Activated T-cell treated with anti-CD3 and anti-CD28 coated beads for 4 hours (primary cell): ENCODE results near the gene PEX10.

Experiments
- DNase-seq: peaks from one replicate; pipeline ENCODE4 v3.0.0-alpha.2; 2020

PEX10 gene

GRCh38 chr1:2418791-2419320 is 6.5 kb upstream of the PEX10 start:
- DNase-seq = no peak

GRCh38 chr1:2417833-2418225 is 5.5 kb upstream of the PEX10 start:
- DNase-seq = no peak

GRCh38 chr1:2417083-2417832 is 4.9 kb upstream of the PEX10 start:
- DNase-seq = no peak

- no peak for DNase-seq
These were observed 4.0 kb upstream of the PEX10 start for GRCh38 chr1:2416403-2416802.

- no peak for DNase-seq
These were observed 3.4 kb upstream of the PEX10 start for GRCh38 chr1:2415801-2416208.

- no peak for DNase-seq
These were observed 3.0 kb upstream of the PEX10 start for GRCh38 chr1:2415337-2415736.

GRCh38 chr1:2414297-2414958 is 2.1 kb upstream of the PEX10 start:
- DNase-seq = peak; percentile 73

GRCh38 chr1:2413495-2414296 is 1.3 kb upstream of the PEX10 start:
- no peak for DNase-seq

- DNase-seq = no peak
These were observed 570 bp upstream of the PEX10 start for GRCh38 chr1:2412773-2413494.

- DNase-seq = peak; percentile 27
These were observed 466 bp downstream of the PEX10 start for GRCh38 chr1:2411801-2412394.

- DNase-seq = no peak
These were observed 2.6 kb downstream of the PEX10 start for GRCh38 chr1:2409745-2410144.

GRCh38 chr1:2408859-2409276 is 3.5 kb downstream of the PEX10 start:
- no peak for DNase-seq

- no peak for DNase-seq
These were observed 3.9 kb downstream of the PEX10 start for GRCh38 chr1:2408456-2408855.

GRCh38 chr1:2407991-2408275 is 4.4 kb downstream of the PEX10 start:
- DNase-seq = no peak

GRCh38 chr1:2407166-2407990 is 5.0 kb downstream of the PEX10 start:
- DNase-seq = no peak

GRCh38 chr1:2406451-2407041 is 5.8 kb downstream of the PEX10 start:
- DNase-seq = no peak

GRCh38 chr1:2405588-2406295 is 6.6 kb downstream of the PEX10 start:
- no peak for DNase-seq

- DNase-seq = no peak
These were observed 7.4 kb downstream of the PEX10 start for GRCh38 chr1:2404890-2405511.

- DNase-seq = no peak
These were observed 8.0 kb downstream of the PEX10 start for GRCh38 chr1:2404142-2404889.
